Erythroblast (primary cell): ENCODE results near the gene ERN2.

Experiments
- GATA1 ChIP-seq: IDR thresholded peaks from 2 replicates; pipeline ENCODE4 v1.6.1; 2011; ENCODE audit warnings: low read depth, mild to moderate bottlenecking, control low read depth, low read length, moderate library complexity
- POLR2A ChIP-seq: IDR thresholded peaks from 2 replicates; pipeline ENCODE4 v1.6.1; 2011; ENCODE audit warnings: mild to moderate bottlenecking, low read length

DNA sequence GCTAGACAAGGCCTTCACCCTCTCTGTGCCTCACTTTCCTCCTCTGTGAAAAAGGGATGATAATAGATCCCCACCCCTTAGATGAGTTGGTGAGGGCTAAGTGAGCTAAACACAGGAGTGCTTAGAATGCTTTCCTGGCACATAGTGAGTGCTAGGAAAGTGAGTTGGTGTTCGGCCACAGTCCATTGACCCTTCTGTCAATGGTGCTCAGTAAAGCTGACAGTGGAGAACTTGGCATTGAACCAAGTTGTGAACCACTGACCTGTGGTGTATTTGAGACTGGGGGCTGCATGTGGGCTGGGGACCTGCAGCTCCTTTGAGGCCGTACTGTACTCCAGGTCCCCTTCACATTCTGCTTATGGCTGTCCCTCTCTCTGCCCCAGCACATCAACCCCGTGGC lies 29.5 kb downstream of the ERN2 start:
- no peak for TF ChIP-seq POLR2A
- TF ChIP-seq GATA1, result no peak
